NCI-H1930 (cell line): ENCODE data around the gene TTLL11.

ENCODE experiments used
- DNase-seq, 2 experiments: peaks; one replicate each; lab custom pipeline; 2025; lab: John Stamatoyannopoulos, UW

The TTLL11 gene

GRCh38 chr9:121785673-121786542, 307.2 kb downstream of the TTLL11 start:
- no peak for DNase-seq

GRCh38 chr9:121784731-121785411, 308.2 kb downstream of the TTLL11 start:
- no peak for DNase-seq

GRCh38 chr9:121783521-121784507, 309.3 kb downstream of the TTLL11 start:
- DNase-seq, result no peak

GRCh38 chr9:121783111-121783510, 310.0 kb downstream of the TTLL11 start:
- DNase-seq, result no peak

- DNase-seq, result no peak
These were observed 310.5 kb downstream of the TTLL11 start for GRCh38 chr9:121782514-121783110.

GRCh38 chr9:121781701-121782464, 311.2 kb downstream of the TTLL11 start:
- no peak for DNase-seq

- no peak for DNase-seq
These were observed 312.0 kb downstream of the TTLL11 start for GRCh38 chr9:121781145-121781548.

- no peak for DNase-seq
These were observed 312.7 kb downstream of the TTLL11 start for GRCh38 chr9:121780177-121781040.

- DNase-seq, result no peak
These were observed 313.6 kb downstream of the TTLL11 start for GRCh38 chr9:121779381-121780117.

GRCh38 chr9:121778252-121779225, 314.6 kb downstream of the TTLL11 start:
- no peak for DNase-seq

- DNase-seq, result no peak
These were observed 316.1 kb downstream of the TTLL11 start for GRCh38 chr9:121776739-121777637.

GRCh38 chr9:121776001-121776738, 316.9 kb downstream of the TTLL11 start:
- no peak for DNase-seq

GRCh38 chr9:121774715-121775613, 318.1 kb downstream of the TTLL11 start:
- DNase-seq, result no peak

- no peak for DNase-seq
These were observed 319.0 kb downstream of the TTLL11 start for GRCh38 chr9:121773954-121774714.
